RCC 7860 (cell line): ENCODE results near the gene PCYT1B.
"Not testable (repeated sequence)": the region's sequence is repeated elsewhere in the genome, so short reads cannot be mapped to it uniquely, and the experiment has no call there.

Experiments used
- DNase-seq: peaks from one replicate; pipeline ENCODE4 v3.0.0-alpha.2; 2015; ENCODE audit warnings: low spot score
- FAIRE-seq: peaks from 2 replicates; lab custom pipeline; 2012; peaks lifted over from hg19 to GRCh38; lab: Jason Lieb, UNC

PCYT1B gene

GRCh38 chrX:24646745-24647182, 383 bp downstream of the PCYT1B start:
- FAIRE-seq (no peak), DNase-seq (no peak)

DNA sequence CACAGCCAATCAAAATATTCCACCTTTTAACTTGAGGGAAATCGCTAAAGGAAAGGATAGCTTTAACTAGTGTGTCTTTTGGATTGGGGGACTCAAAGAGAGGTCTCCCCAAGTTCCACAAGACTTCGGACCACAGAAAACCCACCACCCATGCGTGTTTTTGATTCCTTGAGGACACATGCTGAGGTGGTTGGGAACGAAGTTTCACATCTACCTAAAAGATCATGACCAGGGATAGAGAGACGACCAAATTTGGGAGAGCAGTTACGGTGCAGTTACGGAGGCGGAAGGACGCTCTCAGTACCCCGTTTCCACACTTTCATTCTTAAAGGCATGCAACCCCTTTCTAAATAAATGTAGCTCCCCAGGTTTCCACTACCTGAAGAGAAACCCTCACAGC, 1.1 kb downstream of the PCYT1B start:
- no peak for DNase-seq
- FAIRE-seq, result no peak

- FAIRE-seq (no peak), DNase-seq (no peak)
Observed at GRCh38 chrX:24643116-24643515, 4.0 kb downstream of the PCYT1B start.

- no peak for FAIRE-seq
- no peak for DNase-seq
Observed at GRCh38 chrX:24629701-24630100, 17.4 kb downstream of the PCYT1B start.

- DNase-seq (no peak), FAIRE-seq (no peak)
Observed at GRCh38 chrX:24619647-24620046, 27.5 kb downstream of the PCYT1B start.

DNA sequence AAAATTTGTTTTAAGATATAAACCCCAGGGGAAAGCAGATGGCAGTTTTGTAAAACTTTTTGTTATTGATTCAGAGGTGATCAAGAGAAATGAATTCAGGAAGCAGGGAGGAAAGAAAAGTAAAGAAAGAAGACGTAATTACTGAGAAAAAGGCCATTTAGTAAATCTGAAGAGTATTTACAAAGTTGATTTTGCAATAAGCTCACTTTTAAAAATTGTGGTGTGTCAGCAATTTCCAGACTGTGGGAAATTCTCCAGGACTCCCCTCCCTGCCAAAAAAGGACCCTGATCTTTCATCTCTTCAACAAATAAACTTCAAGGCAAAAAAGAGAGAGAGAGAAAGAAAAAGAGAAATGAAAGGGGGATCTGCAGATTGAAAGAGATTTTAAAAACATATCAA, 36.6 kb downstream of the PCYT1B start:
- no peak for FAIRE-seq
- DNase-seq, result no peak

DNA sequence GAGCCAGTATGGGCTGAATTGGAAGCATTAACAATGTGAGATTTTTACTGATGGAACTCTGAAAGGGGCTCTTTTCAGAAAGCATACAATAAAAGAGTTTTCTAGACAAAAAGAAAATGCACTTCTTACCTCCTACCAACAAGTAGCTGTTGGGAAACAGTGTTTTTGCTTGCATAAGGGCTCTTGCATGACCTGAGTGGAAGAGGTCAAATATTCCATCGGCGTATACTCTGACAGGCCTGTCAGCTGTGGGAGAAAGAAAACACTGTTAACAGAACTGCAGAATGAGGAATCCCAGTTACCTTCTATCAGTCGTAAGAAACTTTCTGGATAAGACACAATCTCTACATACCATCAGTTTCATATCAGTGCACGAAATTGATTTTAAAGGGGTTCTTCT, 39.5 kb downstream of the PCYT1B start:
- DNase-seq (no peak), FAIRE-seq (no peak)

GRCh38 chrX:24605941-24606340, 41.2 kb downstream of the PCYT1B start:
- FAIRE-seq, result not testable (repeated sequence)

DNA sequence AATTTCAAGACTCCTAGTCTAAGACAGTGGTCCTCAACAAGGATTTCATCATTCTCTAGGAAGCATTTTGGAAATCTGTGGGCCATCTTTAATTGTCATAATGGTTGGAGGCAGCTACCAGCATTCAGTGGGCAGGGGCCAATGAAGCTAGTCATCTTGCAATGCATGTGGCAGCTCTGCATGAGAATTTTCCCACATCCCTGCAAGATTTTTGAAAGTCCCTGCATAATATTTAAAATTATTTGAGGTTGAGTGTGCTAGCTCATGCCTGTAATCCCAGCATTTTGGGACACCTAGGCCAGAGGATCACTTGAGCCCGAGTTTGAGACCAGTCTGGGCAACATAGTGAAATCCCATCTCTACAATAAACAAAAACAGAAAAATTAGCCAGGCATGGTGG, 44.0 kb downstream of the PCYT1B start:
- FAIRE-seq, result no peak

More at GRCh38 chrX:24605941-24606340, 41.2 kb downstream of the PCYT1B start:
- DNase-seq, result not testable (repeated sequence)

DNA sequence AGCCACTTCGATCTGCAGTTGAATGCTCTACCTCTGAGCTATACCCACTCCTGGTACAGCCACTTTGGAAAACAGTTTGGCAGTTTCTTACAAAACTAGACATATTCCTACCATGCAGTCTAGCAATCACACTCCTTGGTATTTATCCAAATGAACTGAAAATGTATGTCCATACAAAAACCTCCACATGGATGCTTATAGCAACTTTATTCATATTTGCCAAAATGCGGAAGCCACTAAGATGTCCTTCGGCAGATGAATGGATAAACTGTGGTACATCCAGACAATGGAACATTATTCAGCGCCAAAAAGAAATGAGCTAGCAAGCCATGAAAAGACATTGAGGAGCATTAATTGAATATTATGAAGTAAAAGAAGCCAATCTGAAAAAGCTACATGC, 45.3 kb downstream of the PCYT1B start:
- no peak for FAIRE-seq
- no peak for DNase-seq

More for the DNA sequence above, 44.0 kb downstream of the PCYT1B start:
- DNase-seq, result no peak

DNA sequence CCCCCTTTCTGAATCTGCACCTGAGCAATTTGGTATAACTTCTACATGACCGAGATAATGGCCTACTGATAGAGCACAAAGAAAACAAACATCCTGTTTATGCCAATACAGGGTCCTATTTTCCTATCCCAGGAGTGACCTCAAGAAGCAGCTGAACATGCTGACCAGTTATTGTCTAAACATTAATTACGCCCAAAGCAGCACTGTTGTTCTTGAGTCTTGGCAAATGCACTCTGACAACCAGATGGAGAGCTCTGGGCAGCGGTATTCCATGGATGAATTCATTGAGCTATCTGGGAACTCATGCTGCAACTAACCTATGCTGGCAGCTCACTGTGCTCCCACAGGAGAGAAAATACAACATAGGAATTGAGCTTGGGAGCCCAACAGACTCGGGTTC, 52.6 kb downstream of the PCYT1B start:
- FAIRE-seq (no peak), DNase-seq (no peak)

GRCh38 chrX:24590111-24590510, 57.0 kb downstream of the PCYT1B start:
- FAIRE-seq (no peak), DNase-seq (no peak)

- DNase-seq, result no peak
- no peak for FAIRE-seq
Observed at GRCh38 chrX:24577091-24577490, 70.1 kb downstream of the PCYT1B start.

GRCh38 chrX:24575496-24575895, 71.7 kb downstream of the PCYT1B start:
- DNase-seq (no peak), FAIRE-seq (no peak)

- DNase-seq (no peak), FAIRE-seq (no peak)
Observed at GRCh38 chrX:24574743-24575142, 72.4 kb downstream of the PCYT1B start.

DNA sequence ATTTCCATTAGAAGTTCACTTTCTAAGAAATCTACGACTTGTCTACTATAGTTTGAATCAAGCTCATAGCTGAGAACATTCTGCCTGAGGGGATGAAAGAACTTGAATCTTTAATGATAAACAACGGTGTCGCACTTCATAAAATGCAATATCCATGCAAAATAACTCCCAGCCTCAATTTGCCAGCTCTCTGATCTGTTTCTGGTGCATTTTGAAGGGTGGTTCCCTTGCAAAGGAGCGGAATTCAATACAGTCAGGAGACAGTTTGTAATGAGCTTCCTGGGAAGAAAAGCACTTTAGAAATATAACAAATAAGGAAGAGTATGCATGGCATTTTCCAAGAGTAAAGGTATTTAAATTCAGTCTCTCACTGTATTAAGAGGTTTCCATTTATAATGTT, 80.0 kb downstream of the PCYT1B start:
- FAIRE-seq (no peak), DNase-seq (no peak)

DNA sequence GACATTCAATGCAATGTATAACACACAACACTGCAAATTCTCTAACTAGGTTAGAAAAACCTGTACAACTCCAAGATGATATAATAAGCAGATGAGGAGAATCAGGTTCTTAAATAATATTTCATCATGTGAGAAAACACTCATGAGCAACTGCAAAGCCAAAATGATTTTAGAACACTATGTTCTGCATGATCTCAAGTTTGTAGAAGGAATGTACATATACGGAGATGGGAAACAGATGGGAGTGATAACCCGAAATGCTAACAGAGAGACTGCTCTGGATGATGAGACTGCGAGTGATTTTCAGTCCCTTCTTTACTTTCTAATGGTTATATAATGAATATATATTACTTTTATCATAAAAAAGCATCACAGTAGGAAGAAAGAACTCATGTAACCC, 80.9 kb downstream of the PCYT1B start:
- DNase-seq (no peak), FAIRE-seq (no peak)

GRCh38 chrX:24563291-24564010, 83.7 kb downstream of the PCYT1B start:
- no peak for DNase-seq
- FAIRE-seq, result no peak

DNA sequence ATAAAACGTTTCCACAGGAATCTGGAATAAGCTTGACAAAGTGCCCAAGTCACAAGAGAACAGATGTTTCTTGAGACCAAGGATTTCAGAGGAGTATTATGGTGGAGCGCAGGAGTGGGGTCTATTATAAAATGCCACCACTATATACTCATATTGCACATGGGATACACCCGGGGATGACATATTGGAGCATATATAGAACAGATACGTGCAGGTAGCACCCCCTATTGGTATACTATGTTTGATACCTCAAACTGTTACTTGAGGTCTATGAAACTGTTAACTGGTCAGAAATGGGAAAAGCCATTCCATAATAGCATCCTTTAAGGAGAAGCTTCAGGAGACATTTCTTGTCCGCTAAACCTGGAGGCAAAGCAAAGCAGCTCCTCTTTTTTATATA, 86.0 kb downstream of the PCYT1B start:
- DNase-seq (peak; percentile 6), FAIRE-seq (no peak)

DNA sequence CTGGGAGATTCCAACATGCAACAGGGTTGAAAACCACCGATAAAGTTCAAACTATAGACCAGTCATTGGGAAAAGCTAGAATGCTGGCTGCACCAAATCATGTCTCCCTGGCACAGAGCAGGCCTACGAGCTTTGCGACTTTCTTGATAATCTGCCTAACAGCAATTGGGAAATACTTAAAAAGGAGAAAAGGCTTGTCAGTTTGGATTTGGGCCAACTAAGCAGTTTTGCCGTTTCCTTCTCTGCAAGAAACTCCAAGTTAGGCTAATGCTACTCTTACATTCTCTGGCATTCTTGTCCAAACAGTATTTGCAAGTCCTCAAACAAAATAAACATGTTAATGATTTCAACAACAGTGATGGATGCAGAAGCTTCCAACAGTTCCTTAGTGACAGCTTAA, 94.1 kb downstream of the PCYT1B start:
- FAIRE-seq (no peak), DNase-seq (no peak)

GRCh38 chrX:24550166-24550565, 97.0 kb downstream of the PCYT1B start:
- DNase-seq (no peak), FAIRE-seq (no peak)

GRCh38 chrX:24547961-24548360, 99.2 kb downstream of the PCYT1B start:
- DNase-seq (no peak), FAIRE-seq (no peak)

DNA sequence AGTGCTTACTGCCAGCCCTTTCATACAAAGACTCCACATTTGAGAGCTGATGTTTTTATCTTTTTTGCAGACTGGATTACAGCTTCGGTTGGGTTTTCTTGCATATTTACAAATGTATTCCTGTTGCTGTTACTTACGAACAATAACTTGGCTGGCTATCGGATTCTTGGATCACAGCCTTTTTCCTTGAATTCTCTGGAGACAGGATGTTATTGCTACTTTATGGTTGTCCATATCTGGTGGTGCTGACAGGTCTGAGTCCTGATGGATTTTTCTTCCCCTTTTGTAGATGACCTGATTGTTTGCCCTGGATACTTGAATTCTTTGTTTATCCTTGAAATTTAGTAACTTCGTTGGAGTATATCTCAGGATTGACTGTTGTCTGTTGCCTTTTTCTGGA, 104.4 kb downstream of the PCYT1B start:
- no peak for FAIRE-seq
- no peak for DNase-seq
